ENCODE measurements around the gene SLC9A2. TPM values are rescaled to one million over a fixed set of nuclear protein-coding genes. Genes with fewer than 3 reads are reported as not detected.

The SLC9A2 gene
- total RNA-seq, 1 experiment from 2014 or later, result 7.1 TPM

DNA sequence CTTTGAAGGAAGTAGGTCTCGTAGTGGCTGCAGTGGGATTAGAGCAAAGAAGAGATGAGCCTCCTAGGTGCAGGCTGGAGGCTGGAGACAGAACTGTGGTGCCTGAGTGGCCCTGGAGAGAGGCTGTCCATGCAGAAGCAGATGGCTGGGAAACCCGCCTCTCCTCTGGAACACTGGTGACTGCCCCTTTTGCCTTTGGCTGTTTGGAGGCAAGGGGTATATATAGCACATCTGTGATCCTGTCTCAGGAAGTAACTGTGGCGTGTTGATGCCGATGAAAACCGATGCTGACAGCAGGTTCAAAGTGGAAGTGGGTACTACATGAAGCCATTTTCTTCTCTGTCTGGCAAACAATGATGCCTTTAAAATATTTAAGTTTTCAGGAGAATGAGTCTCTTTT, 43.5 kb downstream of the SLC9A2 start:
- ChIA-PET POLR2A (ENCODE audit: unreplicated experiment) (no interaction called here), CTCF (no interaction called here)
- no peak overlapping the region for H3K4me2 ChIP-seq (ENCODE audit: low read length)
- no peak overlapping the region for H3K4me3 ChIP-seq (ENCODE audit: low read length)
- DNase-seq, result no peak
- H3K9ac ChIP-seq (ENCODE audit: low read length), result no peak overlapping the region
- peaks cover 50% of the 10 kb centered on the region for H3K4me1 ChIP-seq (ENCODE audit: insufficient read depth, low read length)
- no peaks in the 10 kb centered on the region for H3K9me3 ChIP-seq (ENCODE audit: low read length)
- H3K27ac ChIP-seq (ENCODE audit: low read length), result no peak overlapping the region
- TF ChIP-seq EZH2 (IDR thresholded peaks at IDR 0.05; ENCODE audit: low read length, unreplicated experiment) (no peak), EZH2phosphoT487 (IDR thresholded peaks at IDR 0.05; ENCODE audit: borderline replicate concordance, low read length) (no peak)
- TF ChIP-seq, protein P1, sequence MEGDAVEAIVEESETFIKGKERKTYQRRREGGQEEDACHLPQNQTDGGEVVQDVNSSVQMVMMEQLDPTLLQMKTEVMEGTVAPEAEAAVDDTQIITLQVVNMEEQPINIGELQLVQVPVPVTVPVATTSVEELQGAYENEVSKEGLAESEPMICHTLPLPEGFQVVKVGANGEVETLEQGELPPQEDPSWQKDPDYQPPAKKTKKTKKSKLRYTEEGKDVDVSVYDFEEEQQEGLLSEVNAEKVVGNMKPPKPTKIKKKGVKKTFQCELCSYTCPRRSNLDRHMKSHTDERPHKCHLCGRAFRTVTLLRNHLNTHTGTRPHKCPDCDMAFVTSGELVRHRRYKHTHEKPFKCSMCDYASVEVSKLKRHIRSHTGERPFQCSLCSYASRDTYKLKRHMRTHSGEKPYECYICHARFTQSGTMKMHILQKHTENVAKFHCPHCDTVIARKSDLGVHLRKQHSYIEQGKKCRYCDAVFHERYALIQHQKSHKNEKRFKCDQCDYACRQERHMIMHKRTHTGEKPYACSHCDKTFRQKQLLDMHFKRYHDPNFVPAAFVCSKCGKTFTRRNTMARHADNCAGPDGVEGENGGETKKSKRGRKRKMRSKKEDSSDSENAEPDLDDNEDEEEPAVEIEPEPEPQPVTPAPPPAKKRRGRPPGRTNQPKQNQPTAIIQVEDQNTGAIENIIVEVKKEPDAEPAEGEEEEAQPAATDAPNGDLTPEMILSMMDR (conservative IDR thresholded peaks at IDR 0.05; ENCODE audit: low read depth, low read length), result no peak
- H3K79me2 ChIP-seq (ENCODE audit: low read length), result no peaks in the 10 kb centered on the region
- intact Hi-C loops (cut with micrococcal nuclease), result no loop called here
- no peaks in the 10 kb centered on the region for H3K9me2 ChIP-seq (replicated peaks; ENCODE audit: low read length)
- no peaks in the 10 kb centered on the region for H4K20me1 ChIP-seq (ENCODE audit: low read length)
- BruUV-seq (replicated peaks), result no TSS peak
- ATAC-seq, result no peak
- H3K36me3 ChIP-seq (ENCODE audit: low read depth, low read length), result no peaks in the 10 kb centered on the region
- no peaks in the 10 kb centered on the region for H3K27me3 ChIP-seq (ENCODE audit: low read length)
- H2AFZ ChIP-seq (ENCODE audit: low read length), result no peak overlapping the region
- peaks cover 4% of the 10 kb centered on the region for H3F3A ChIP-seq (ENCODE audit: low read length, unreplicated experiment)

DNA sequence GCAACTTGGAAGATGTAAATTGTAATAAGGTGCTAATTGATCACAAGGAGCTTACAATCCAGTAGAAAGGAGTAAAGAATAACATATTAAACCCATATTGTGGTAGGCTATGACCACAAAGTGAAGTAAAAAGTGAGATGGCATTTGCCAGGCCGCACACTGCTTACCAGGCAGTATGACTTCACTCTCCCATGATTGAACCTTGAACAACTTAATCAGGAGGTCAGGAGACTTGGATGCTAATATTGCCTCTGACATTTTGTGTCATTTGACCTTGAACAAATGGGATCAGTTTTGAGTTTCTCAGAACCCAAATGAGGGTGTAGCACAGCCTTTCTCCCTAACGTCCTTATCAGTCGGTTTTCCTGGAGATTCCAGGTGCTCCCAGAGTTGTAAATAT, 44.0 kb downstream of the SLC9A2 start:
- H3K9me3 ChIP-seq (ENCODE audit: low read length), result no peaks in the 10 kb centered on the region
- H3K27me3 ChIP-seq (ENCODE audit: low read length), result no peaks in the 10 kb centered on the region
- H3K9me2 ChIP-seq (replicated peaks; ENCODE audit: low read length), result no peaks in the 10 kb centered on the region
- DNase-seq (no peak), ATAC-seq (no peak)
- H3K4me2 ChIP-seq (ENCODE audit: low read length), result no peak overlapping the region
- CTCF ChIA-PET, result no interaction called here
- H3K79me2 ChIP-seq (ENCODE audit: low read length), result no peaks in the 10 kb centered on the region
- peaks cover 49% of the 10 kb centered on the region for H3K4me1 ChIP-seq (ENCODE audit: insufficient read depth, low read length)
- no peaks in the 10 kb centered on the region for H3K36me3 ChIP-seq (ENCODE audit: low read depth, low read length)
- peaks cover 4% of the 10 kb centered on the region for H3F3A ChIP-seq (ENCODE audit: low read length, unreplicated experiment)
- H3K27ac ChIP-seq (ENCODE audit: low read length), result no peak overlapping the region
- H2AFZ ChIP-seq (ENCODE audit: low read length), result no peak overlapping the region
- no peak overlapping the region for H3K4me3 ChIP-seq (ENCODE audit: low read length)
- intact Hi-C loops (cut with micrococcal nuclease), result no loop called here
- TF ChIP-seq, protein P1 (conservative IDR thresholded peaks at IDR 0.05; ENCODE audit: low read depth, low read length), result no peak
- TF ChIP-seq EZH2 (IDR thresholded peaks at IDR 0.05; ENCODE audit: low read length, unreplicated experiment) (no peak), EZH2phosphoT487 (IDR thresholded peaks at IDR 0.05; ENCODE audit: borderline replicate concordance, low read length) (no peak)
- H3K9ac ChIP-seq (ENCODE audit: low read length), result no peak overlapping the region
- H4K20me1 ChIP-seq (ENCODE audit: low read length), result no peaks in the 10 kb centered on the region
- POLR2A ChIA-PET (ENCODE audit: unreplicated experiment), result no interaction called here
- no TSS peak for BruUV-seq (replicated peaks)

DNA sequence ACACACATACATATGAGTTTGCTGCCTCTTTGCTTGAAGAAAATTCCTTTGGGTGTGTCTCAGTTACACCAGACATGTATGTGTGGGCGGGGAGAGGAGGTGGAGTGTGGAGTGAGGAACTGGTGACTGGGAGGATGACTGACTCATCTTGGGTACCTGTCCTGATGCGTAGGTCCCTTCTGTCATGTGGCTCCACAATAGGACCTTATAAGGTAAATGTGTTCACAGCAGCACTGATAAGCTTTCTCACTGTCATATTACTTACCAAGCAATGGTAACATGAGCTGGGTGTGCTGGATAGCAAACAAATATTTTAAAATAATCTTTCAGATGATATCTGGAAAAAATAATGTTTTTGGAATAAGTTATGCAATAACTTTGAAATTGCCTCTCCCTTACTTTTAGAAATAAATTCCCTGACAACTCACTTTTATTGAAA, 45.1 kb downstream of the SLC9A2 start:
- intact Hi-C loops (cut with micrococcal nuclease), result no loop called here
- H2AFZ ChIP-seq (ENCODE audit: low read length), result 0 out of 2 replicates have a peak overlapping the region, but pooled peaks have one; percentile 14

More for the DNA sequence above, 45.1 kb downstream of the SLC9A2 start:
- H3K9me2 ChIP-seq (replicated peaks; ENCODE audit: low read length), result no peaks in the 10 kb centered on the region
- TF ChIP-seq EZH2phosphoT487 (IDR thresholded peaks at IDR 0.05; ENCODE audit: borderline replicate concordance, low read length) (no peak), EZH2 (IDR thresholded peaks at IDR 0.05; ENCODE audit: low read length, unreplicated experiment) (no peak)
- TF ChIP-seq, protein P1 (conservative IDR thresholded peaks at IDR 0.05; ENCODE audit: low read depth, low read length), result no peak
- ChIA-PET POLR2A (ENCODE audit: unreplicated experiment) (no interaction called here), CTCF (no interaction called here)
- H4K20me1 ChIP-seq (ENCODE audit: low read length), result no peaks in the 10 kb centered on the region
- peaks cover 48% of the 10 kb centered on the region for H3K4me1 ChIP-seq (ENCODE audit: insufficient read depth, low read length)
- DNase-seq (peak; percentile 95), ATAC-seq (peak; percentile 84)
- H3K9me3 ChIP-seq (ENCODE audit: low read length), result no peaks in the 10 kb centered on the region
- H3K9ac ChIP-seq (ENCODE audit: low read length), result peak overlapping the region; percentile 20
- no peak overlapping the region for H3K4me3 ChIP-seq (ENCODE audit: low read length)
- peak overlapping the region; percentile 74 for H3K27ac ChIP-seq (ENCODE audit: low read length)
- peak overlapping the region; percentile 16; the same call in 1 of the 2 replicates for H3K4me2 ChIP-seq (ENCODE audit: low read length)
- no TSS peak for BruUV-seq (replicated peaks)
- no peaks in the 10 kb centered on the region for H3K36me3 ChIP-seq (ENCODE audit: low read depth, low read length)
- H3K27me3 ChIP-seq (ENCODE audit: low read length), result no peaks in the 10 kb centered on the region
- peaks cover 4% of the 10 kb centered on the region for H3F3A ChIP-seq (ENCODE audit: low read length, unreplicated experiment)
- H3K79me2 ChIP-seq (ENCODE audit: low read length), result no peaks in the 10 kb centered on the region

Measured in PC-3 (cell line).